OCI-LY7 (cell line): ENCODE data around the gene MAL.

Experiments used
- EZH2phosphoT487 ChIP-seq: fragments of 200-600 bp; sonication (generic); IDR thresholded peaks from 2 replicates; pipeline ENCODE4 v1.6.1; 2018; ENCODE audit warnings: low read depth, borderline replicate concordance, mild to moderate bottlenecking, mixed run types, antibody characterized with exemption, low read length, moderate library complexity, mixed read lengths
- TF ChIP-seq, protein P1 (sequence below): fragments of 200-600 bp; sonication (generic); conservative IDR thresholded peaks from 2 replicates; pipeline ENCODE4 v1.5.1; 2014; ENCODE audit warnings: mild to moderate bottlenecking, antibody characterized with exemption, low read length, moderate library complexity, mixed read lengths

GRCh38 chr2:95061601-95062183 lies 36.2 kb downstream of the MAL start:
- TF ChIP-seq, protein P1, sequence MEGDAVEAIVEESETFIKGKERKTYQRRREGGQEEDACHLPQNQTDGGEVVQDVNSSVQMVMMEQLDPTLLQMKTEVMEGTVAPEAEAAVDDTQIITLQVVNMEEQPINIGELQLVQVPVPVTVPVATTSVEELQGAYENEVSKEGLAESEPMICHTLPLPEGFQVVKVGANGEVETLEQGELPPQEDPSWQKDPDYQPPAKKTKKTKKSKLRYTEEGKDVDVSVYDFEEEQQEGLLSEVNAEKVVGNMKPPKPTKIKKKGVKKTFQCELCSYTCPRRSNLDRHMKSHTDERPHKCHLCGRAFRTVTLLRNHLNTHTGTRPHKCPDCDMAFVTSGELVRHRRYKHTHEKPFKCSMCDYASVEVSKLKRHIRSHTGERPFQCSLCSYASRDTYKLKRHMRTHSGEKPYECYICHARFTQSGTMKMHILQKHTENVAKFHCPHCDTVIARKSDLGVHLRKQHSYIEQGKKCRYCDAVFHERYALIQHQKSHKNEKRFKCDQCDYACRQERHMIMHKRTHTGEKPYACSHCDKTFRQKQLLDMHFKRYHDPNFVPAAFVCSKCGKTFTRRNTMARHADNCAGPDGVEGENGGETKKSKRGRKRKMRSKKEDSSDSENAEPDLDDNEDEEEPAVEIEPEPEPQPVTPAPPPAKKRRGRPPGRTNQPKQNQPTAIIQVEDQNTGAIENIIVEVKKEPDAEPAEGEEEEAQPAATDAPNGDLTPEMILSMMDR, result no peak
- no peak for TF ChIP-seq EZH2phosphoT487
